D341Med (cell line): ENCODE data around the gene FBXL12.
"Not testable (repeated sequence)": the region's sequence is repeated elsewhere in the genome, so short reads cannot be mapped to it uniquely, and the experiment has no call there.

ENCODE experiments used
- DNase-seq: peaks from one replicate; pipeline ENCODE4 v3.0.0; 2012; ENCODE audit warnings: low spot score

The FBXL12 gene, protein sequence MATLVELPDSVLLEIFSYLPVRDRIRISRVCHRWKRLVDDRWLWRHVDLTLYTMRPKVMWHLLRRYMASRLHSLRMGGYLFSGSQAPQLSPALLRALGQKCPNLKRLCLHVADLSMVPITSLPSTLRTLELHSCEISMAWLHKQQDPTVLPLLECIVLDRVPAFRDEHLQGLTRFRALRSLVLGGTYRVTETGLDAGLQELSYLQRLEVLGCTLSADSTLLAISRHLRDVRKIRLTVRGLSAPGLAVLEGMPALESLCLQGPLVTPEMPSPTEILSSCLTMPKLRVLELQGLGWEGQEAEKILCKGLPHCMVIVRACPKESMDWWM

DNA sequence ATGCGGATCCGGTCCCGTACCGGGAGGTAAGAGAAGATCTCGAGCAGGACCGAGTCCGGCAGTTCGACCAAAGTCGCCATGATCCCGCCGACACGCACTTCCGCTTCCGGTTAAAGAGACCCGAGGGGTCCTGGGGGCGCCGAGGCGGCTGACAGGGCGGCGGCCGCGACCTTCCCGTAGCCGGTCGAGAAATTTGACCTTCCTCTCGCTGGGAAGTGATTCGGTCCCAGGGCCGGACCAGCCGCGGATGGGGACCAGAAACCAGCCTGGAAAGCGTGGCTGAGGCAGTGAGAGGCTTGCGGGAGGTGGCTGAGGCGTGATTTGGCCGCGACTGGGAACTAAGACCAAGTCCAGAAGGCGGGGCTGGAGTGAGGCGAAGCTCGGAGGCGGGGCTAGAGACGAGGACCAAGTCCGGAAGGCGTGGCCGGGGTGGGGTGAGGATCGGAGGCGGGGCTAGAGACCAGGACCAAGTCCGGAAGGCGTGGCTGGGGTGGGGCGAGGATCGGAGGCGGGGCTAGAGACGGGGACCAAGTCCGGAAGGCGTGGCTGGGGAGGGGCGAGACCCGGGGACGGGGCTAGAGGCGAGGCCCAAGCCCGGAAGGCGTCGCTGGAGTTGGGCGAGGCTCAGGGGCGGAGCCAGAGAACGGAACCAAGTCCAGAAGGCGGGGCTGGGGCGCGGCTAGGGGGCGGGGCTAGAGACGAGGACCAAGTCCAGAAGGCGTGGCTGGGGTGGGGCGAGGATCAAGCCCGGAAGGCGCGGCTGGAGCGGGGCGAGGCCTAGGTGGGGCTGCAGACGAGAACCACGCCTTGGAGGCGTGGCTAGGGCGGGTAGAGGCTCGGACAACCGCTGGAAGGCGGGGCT is at the start of gene FBXL12:
Gene FBXL12, minus strand, starts transcription at position 346 of the 862 bp plus-strand sequence. Its CDS starts 266 bp downstream, at position 80.
- DNase-seq = peak; percentile 96

- peak; percentile 71 for DNase-seq
Observed at GRCh38 chr19:9865732-9866501, 47.0 kb upstream of the FBXL12 start.

GRCh38 chr19:9863759-9864158 is 44.9 kb upstream of the FBXL12 start:
- no peak for DNase-seq

DNA sequence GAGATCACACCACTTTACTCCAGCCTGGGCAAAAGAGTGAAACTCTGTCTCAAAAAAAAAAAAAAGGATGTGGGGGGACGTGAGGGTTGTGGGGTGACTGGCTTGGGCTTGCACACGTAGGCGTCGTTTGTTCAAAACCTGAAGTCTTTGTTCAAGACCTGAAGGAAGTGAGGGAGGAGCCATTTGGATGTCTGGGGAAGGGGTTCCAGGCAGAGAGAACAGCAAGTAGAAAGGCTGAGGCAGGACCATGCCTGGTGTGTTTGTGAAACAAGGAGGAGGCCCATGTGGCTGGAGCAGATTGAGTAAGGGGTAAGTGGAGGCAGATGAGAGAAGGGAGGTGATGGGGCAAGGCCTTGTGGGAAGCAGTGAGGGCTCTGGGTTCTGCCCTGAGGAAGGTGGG is 44.1 kb upstream of the FBXL12 start:
- no peak for DNase-seq

GRCh38 chr19:9861503-9861902 is 42.6 kb upstream of the FBXL12 start:
- DNase-seq = no peak

DNA sequence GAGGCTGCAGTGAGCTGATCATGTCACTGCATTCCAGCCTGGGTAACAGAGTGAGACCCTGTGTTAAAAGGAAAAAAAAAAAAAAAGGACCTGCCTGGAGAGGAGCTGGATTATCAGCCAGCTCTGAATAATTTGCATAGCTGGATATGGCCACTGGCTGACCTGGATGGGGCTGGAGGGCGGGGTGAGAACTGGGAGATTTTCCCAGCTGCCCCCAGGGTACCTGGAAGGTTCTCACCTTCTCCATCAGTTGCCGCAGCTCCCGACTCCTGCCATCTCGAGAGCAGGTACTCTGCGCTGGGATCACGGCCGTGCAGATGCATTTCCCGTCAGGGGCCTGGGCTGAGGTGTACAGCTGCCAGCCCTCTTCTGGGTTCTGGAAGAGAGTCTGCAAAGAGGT is 41.5 kb upstream of the FBXL12 start:
- DNase-seq = no peak

- no peak for DNase-seq
Observed at GRCh38 chr19:9858766-9859165, 39.9 kb upstream of the FBXL12 start.

DNA sequence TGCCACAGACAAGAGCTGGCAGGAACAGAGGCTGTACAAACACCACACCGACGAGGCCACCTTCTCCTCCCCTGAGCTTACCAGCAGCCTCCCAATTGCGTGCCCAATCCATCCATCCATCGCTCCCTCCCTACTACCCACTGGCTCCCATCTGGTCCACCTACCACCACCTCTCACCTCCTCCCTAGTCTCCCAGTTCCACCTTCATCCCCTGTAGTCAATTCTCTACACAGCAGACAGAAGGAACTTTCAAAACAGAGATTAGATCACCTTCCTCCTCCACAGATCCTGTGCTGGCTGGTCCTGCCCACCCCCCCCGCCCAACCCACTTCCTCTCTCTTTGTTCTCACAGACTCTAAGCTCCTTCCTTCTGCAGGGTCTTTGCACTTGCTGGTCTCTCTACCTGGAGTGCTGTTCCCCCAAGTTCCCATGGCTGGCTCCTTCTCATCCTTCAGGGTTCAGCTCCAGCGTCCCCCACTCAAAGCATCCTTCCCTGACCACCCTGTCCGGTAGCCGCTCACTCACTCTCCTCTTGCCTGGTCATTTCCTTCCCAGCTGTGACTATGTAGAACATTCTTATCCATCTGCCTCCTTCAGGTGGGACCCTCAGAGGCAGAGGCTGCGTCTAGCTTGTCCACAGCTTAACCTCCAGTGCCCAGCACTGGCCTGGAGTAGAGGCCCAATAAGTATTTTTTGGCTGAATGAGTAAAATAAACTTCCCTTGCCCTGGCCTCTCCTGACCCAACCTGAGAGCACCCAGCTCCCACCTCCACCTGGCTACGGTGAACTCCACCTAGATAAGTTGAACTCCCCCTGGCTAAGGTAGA is 39.3 kb upstream of the FBXL12 start:
- DNase-seq = no peak

- DNase-seq = no peak
Observed at GRCh38 chr19:9857076-9857721, 38.3 kb upstream of the FBXL12 start.

DNA sequence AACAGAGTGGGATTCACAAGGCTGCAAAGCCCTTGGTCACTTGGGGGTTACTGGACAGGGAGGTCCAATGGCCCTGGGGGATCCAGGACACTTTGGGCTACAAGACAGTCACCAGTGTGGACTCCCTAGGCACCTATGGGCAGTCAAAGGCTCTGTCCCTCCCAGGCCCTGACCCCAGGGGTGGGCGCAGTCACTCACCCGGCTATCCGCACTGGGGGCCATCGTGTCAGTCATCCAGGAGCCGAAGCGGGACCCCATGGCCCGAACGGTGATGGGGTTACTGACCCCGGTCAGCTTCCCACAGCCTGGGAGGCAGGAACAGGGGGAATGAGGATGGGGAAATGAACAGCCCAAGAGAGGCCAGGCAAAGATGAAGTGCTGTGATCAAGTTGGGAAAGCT is 37.7 kb upstream of the FBXL12 start:
- no peak for DNase-seq

GRCh38 chr19:9854282-9854846 is 35.5 kb upstream of the FBXL12 start:
- no peak for DNase-seq

DNA sequence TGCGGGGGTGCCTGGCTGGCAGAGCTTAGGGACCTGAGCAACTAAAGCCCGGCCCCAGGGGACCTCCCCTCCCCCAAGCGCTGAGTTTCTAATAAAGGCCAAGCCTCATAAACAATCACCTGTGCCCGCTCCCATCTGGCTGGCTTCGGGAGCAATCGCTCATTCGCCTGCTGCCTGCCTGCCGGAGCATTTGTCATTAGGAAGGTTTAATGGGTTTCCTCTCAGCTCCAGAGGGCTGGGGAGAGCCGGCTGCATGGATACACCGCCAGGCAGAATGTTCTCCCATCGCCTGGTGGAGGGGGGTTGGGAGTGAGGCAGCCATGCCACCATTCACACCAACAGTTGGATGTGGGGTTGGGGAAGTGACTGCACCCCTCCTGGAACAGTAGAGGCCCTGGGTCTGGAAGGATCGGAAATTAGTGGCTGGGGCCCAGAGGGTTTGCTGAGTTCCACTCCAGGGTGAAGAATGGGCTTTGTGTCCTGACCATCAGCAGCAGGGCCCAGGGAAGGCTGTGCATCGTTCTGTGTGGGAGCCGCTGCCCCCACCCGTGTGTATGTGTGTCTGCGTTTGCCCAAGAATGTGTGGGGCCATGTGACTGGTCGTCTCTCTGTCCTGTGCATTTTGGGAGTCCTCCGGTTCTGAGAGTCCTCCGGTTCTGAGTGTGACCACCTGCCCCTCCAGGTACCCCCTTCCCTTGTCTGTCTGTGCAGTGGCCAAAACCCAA is 31.5 kb upstream of the FBXL12 start:
- peak; percentile 85 for DNase-seq

DNA sequence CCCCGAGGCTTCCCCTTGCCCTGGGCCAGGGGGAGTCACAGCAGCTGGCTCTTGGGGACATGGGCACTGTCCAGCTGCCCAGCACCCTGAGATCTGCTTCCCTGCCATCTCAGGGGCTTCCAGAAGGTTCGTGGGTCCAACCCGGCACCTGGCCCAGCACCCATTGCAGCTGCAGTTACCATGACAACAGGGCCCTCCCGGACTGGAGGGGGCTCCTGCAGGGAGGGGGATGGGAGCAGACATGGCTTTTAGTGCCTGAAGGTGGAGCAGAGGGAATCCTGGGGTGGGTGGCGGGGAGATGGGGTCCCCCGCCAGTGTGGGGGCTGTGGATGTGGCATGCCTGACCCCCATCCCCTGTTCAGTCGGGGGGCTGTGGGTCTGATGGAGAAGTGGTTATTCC is 30.9 kb upstream of the FBXL12 start:
- DNase-seq = peak; percentile 66

- peak; percentile 86 for DNase-seq
Observed at GRCh38 chr19:9848762-9849161, 29.9 kb upstream of the FBXL12 start.

DNA sequence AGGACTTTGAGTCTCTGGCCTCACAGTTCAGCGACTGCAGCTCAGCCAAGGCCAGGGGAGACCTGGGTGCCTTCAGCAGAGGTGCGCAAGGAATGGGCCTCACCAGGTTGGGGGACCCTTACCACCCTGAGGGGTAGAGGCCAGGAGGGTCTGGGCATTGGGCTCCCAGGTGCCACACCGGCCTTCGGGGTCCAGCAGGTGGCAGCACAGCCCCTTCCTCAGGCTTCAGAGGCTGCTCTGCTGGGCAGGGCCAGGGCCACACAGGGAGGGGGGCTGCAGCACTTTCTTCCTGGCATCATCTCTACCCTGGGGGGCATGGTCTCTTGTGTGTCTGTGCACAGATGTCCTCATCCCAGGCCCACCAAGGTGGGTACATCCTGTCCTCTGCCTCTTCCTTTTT is 29.2 kb upstream of the FBXL12 start:
- peak; percentile 82 for DNase-seq

DNA sequence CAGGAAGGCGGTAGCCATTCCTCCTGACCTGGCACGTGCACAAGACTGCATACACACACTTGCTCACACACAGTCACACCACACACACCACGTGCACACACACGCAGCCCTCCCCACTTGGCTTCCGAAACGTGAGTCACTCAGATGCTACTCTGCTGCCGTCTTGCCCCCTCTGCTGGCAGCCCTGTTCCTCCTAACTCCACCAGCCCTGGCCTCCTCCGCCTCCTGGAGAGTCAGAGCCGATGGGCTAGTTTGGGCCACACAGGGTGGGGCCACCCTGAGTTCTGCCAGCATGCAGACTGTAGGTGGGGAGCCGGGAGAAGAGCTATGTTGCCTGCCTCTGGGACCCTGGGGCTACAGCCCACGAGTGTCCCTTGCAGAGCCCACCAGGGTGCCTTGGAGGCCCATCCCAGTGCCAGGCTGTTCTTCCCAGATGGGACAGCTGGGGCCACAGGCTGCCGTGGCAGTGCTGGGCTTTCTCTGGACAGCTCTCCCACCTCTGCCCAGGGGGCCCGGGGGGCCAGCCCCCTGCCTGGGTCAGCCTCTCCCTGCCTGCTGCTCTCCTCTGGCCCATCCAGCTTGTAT is 28.3 kb upstream of the FBXL12 start:
- peak; percentile 76 for DNase-seq

DNA sequence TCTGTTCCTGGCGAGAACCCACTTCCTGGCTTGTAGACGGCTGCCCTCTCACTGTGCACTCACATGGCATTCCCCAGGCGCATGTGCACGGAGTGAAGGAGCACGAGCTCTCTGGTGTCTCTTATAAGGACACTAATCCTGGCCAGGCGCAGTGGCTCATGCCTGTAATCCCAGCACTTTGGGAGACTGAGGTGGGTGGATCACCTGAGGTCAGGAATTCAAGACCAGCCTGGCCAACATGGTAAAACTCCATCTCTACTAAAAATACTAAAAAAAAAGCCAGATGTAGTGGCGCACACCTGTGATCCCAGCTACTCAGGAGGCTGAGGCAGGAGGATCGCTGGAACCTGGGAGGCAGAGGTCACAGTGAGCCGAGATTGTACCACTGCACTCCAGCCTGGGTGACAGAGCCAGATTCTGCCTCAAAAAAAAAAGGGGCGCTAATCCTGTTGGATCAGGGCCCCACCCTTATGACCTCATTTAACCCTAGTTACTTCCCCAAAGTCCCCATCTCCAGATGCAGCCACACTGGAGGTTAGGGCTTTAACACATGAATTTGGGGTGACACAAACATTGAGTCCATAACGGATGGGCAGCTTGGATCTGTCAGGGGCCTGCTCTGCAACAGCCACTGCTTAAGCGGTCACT is 24.9 kb upstream of the FBXL12 start:
- DNase-seq = not testable (repeated sequence)

- DNase-seq = no peak
Observed at GRCh38 chr19:9842834-9843625, 24.2 kb upstream of the FBXL12 start.
